PC-3 (cell line): ENCODE measurements around the gene CCDC92.

Experiments used
- EZH2 ChIP-seq: fragments of 300-600 bp; sonication (generic); IDR thresholded peaks from one replicate; pipeline ENCODE4 v1.6.1; 2017; ENCODE audit warnings: antibody characterized with exemption, mild to moderate bottlenecking, low read length; ENCODE audit not compliant: unreplicated experiment
- EZH2phosphoT487 ChIP-seq: fragments of 300-600 bp; sonication (generic); IDR thresholded peaks from 2 replicates; pipeline ENCODE4 v1.6.1; 2018; ENCODE audit warnings: mild to moderate bottlenecking, antibody characterized with exemption, low read length, borderline replicate concordance
- TF ChIP-seq, protein P1 (sequence below): fragments of 300-600 bp; sonication (generic); conservative IDR thresholded peaks from 2 replicates; pipeline ENCODE4 v1.5.1; 2017; ENCODE audit warnings: antibody characterized with exemption, low read depth, mild to moderate bottlenecking, low read length

DNA sequence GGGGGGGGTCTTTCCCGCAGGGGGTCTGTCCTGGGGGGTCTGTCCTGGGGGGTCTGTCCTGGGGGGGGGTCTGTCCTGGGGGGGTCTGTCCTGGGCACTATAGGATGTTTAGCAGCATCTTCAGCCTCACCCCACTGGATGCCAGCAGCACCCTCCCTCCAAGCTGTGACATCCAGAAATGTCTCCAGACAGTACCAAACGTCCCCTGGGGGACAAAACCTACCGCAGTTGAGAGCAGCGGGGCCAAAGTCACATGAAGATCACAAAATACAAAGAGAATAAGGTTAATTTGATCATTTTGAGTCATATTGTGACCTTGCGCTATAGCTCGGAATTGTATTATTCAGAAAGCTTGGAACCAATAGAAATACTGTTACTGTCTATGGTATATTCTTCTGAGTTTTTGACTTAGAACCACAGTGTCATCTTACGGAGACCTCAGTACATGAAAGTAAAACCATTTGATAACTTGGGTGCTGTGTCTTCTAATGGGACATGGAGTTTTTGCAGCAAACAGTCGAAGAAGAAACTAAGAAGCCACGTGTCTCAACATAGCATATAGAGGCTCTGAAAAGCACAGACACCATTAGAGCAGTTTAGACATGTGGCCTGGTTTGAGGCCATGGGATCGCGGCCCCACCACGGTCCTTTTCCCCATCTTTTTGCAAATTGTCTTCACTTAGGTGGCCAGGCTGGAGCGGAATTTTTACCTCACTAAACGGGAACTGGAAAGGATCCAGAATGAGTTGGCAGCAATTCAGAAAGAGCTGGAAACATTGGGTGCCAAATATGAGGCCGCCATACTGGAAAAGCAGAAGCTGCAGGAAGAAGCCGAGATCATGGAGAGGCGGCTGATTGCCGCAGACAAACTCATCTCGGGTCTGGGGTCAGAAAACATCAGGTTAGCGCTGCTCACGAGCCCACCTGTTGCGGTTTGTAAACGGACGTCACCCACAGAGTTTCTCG, 59.9 kb downstream of the CCDC92 start:
- TF ChIP-seq, protein P1, sequence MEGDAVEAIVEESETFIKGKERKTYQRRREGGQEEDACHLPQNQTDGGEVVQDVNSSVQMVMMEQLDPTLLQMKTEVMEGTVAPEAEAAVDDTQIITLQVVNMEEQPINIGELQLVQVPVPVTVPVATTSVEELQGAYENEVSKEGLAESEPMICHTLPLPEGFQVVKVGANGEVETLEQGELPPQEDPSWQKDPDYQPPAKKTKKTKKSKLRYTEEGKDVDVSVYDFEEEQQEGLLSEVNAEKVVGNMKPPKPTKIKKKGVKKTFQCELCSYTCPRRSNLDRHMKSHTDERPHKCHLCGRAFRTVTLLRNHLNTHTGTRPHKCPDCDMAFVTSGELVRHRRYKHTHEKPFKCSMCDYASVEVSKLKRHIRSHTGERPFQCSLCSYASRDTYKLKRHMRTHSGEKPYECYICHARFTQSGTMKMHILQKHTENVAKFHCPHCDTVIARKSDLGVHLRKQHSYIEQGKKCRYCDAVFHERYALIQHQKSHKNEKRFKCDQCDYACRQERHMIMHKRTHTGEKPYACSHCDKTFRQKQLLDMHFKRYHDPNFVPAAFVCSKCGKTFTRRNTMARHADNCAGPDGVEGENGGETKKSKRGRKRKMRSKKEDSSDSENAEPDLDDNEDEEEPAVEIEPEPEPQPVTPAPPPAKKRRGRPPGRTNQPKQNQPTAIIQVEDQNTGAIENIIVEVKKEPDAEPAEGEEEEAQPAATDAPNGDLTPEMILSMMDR = no peak
- TF ChIP-seq EZH2 (no peak), EZH2phosphoT487 (no peak)
